Left forelimb (tissue), 1 donor: ENCODE measurements around the gene PRKAA1.

ENCODE experiments used
- DNase-seq: peaks from one replicate; pipeline ENCODE4 v3.0.0-alpha.2; 2018; ENCODE audit warnings: low spot score

PRKAA1 gene

GRCh38 chr5:40780199-40780598 lies 18.0 kb downstream of the PRKAA1 start:
- no peak for DNase-seq

GRCh38 chr5:40779561-40779960 lies 18.6 kb downstream of the PRKAA1 start:
- no peak for DNase-seq

- no peak for DNase-seq
Observed at GRCh38 chr5:40778133-40778532, 20.0 kb downstream of the PRKAA1 start.

GRCh38 chr5:40776658-40776977 lies 21.6 kb downstream of the PRKAA1 start:
- no peak for DNase-seq

GRCh38 chr5:40775846-40776657 lies 22.1 kb downstream of the PRKAA1 start:
- no peak for DNase-seq

GRCh38 chr5:40775085-40775845 lies 22.9 kb downstream of the PRKAA1 start:
- DNase-seq = no peak

GRCh38 chr5:40774623-40775022 lies 23.6 kb downstream of the PRKAA1 start:
- no peak for DNase-seq

GRCh38 chr5:40770764-40771163 lies 27.4 kb downstream of the PRKAA1 start:
- no peak for DNase-seq

GRCh38 chr5:40762705-40763104 lies 35.5 kb downstream of the PRKAA1 start:
- no peak for DNase-seq

- no peak for DNase-seq
Observed at GRCh38 chr5:40757400-40757799, 40.8 kb downstream of the PRKAA1 start.

GRCh38 chr5:40755407-40756365 lies 42.5 kb downstream of the PRKAA1 start, which contains the start of gene TTC33:
Gene TTC33, minus strand, starts transcription at chr5:40755961. Its CDS starts 8,943 bp downstream, at chr5:40747018.
- peak; percentile 96 for DNase-seq

- DNase-seq = peak; percentile 80
Observed at GRCh38 chr5:40755093-40755406, 43.1 kb downstream of the PRKAA1 start.

- DNase-seq = no peak
Observed at GRCh38 chr5:40754381-40755092, 43.6 kb downstream of the PRKAA1 start.

- DNase-seq = no peak
Observed at GRCh38 chr5:40746703-40747102, 51.5 kb downstream of the PRKAA1 start.

GRCh38 chr5:40743771-40744170 lies 54.4 kb downstream of the PRKAA1 start:
- DNase-seq = no peak

GRCh38 chr5:40738502-40738901 lies 59.7 kb downstream of the PRKAA1 start:
- no peak for DNase-seq

- no peak for DNase-seq
Observed at GRCh38 chr5:40736103-40736875, 61.9 kb downstream of the PRKAA1 start.

- no peak for DNase-seq
Observed at GRCh38 chr5:40735609-40736008, 62.6 kb downstream of the PRKAA1 start.

- no peak for DNase-seq
Observed at GRCh38 chr5:40734986-40735385, 63.2 kb downstream of the PRKAA1 start.

- DNase-seq = no peak
Observed at GRCh38 chr5:40733879-40734563, 64.2 kb downstream of the PRKAA1 start.
